Astrocyte (in vitro differentiated cells and primary cell): ENCODE results near the gene SLC6A13. TPM values are rescaled to one million over a fixed set of nuclear protein-coding genes. Genes with fewer than 3 reads are reported as not detected.

Experiments used
- DNase-seq: peaks from one replicate; pipeline ENCODE4 v3.0.0-alpha.2; 2010; ENCODE audit warnings: low read depth
- FAIRE-seq: peaks from 2 replicates; lab custom pipeline; 2011; peaks lifted over from hg19 to GRCh38; lab: Jason Lieb, UNC
- H2AFZ ChIP-seq: 2 replicates; pipeline ENCODE4 v1.6.0; 2012; ENCODE audit warnings: low read depth, low read length, inconsistent platforms
- H3K27ac ChIP-seq: 2 replicates; pipeline ENCODE4 v1.5.1; 2011; ENCODE audit warnings: low read depth, low read length, inconsistent platforms
- H3K27me3 ChIP-seq: 2 replicates; pipeline ENCODE4 v1.6.0; 2011; ENCODE audit warnings: low read length, inconsistent platforms; ENCODE audit not compliant: insufficient read depth
- H3K36me3 ChIP-seq: 2 replicates; pipeline ENCODE4 v1.5.1; 2011; ENCODE audit warnings: low read length, inconsistent platforms; ENCODE audit not compliant: insufficient read depth
- H3K4me1 ChIP-seq: 2 replicates; pipeline ENCODE4 v1.5.1; 2011; ENCODE audit warnings: low read length, inconsistent platforms; ENCODE audit not compliant: insufficient read depth
- H3K4me2 ChIP-seq: 2 replicates; pipeline ENCODE4 v1.6.0; 2012; ENCODE audit warnings: low read length, inconsistent platforms
- H3K4me3 ChIP-seq: 2 replicates; pipeline ENCODE4 v1.5.1; 2011; ENCODE audit warnings: low read depth, mild to moderate bottlenecking, low read length, inconsistent platforms; ENCODE audit not compliant: insufficient read depth
- H3K79me2 ChIP-seq: 2 replicates; pipeline ENCODE4 v1.6.0; 2012; ENCODE audit warnings: mild to moderate bottlenecking, low read length, inconsistent platforms; ENCODE audit not compliant: insufficient read depth
- H3K9ac ChIP-seq: 2 replicates; pipeline ENCODE4 v1.6.0; 2012; ENCODE audit warnings: mild to moderate bottlenecking, low read length, inconsistent platforms
- H3K9me3 ChIP-seq: 2 replicates; pipeline ENCODE4 v1.5.1; 2012; ENCODE audit warnings: low read depth, mild to moderate bottlenecking, low read length, inconsistent platforms; ENCODE audit not compliant: insufficient read depth
- H4K20me1 ChIP-seq: 2 replicates; pipeline ENCODE4 v1.6.0; 2012; ENCODE audit warnings: low read length, inconsistent platforms; ENCODE audit not compliant: insufficient read depth
- H3K27ac Mint-ChIP-seq: one replicate; pipeline ENCODE4 v1.8.0; 2021; ENCODE audit warnings: mild to moderate bottlenecking, mixed read lengths; ENCODE audit not compliant: unreplicated experiment
- H3K27me3 Mint-ChIP-seq: one replicate; pipeline ENCODE4 v1.8.0; 2021; ENCODE audit warnings: low read depth, mixed read lengths; ENCODE audit not compliant: unreplicated experiment
- H3K36me3 Mint-ChIP-seq: one replicate; pipeline ENCODE4 v1.8.0; 2021; ENCODE audit warnings: low read depth, mixed read lengths; ENCODE audit not compliant: unreplicated experiment
- H3K4me1 Mint-ChIP-seq: one replicate; pipeline ENCODE4 v1.8.0; 2021; ENCODE audit warnings: low read depth, mixed read lengths; ENCODE audit not compliant: unreplicated experiment
- H3K4me3 Mint-ChIP-seq: one replicate; pipeline ENCODE4 v1.8.0; 2021; ENCODE audit warnings: mild to moderate bottlenecking, moderate library complexity, mixed read lengths; ENCODE audit not compliant: unreplicated experiment
- H3K9me3 Mint-ChIP-seq: one replicate; pipeline ENCODE4 v1.8.0; 2021; ENCODE audit warnings: mild to moderate bottlenecking, mixed read lengths; ENCODE audit not compliant: unreplicated experiment
- EZH2 ChIP-seq: IDR thresholded peaks from 2 replicates; pipeline ENCODE4 v1.6.1; 2012; ENCODE audit warnings: mild to moderate bottlenecking, low read length, inconsistent platforms; ENCODE audit not compliant: insufficient read depth
- total RNA-seq: library from RNA; stranded (reverse); gene quantifications from 2 replicates; pipeline ENCODE4 v1.2.1, GENCODE V29; 2021
- TF ChIP-seq, protein P1 (sequence below): IDR thresholded peaks from 2 replicates; pipeline ENCODE4 v1.5.1; 2011; ENCODE audit warnings: low read depth, mild to moderate bottlenecking, inconsistent platforms, low read length, moderate library complexity; ENCODE audit not compliant: insufficient read depth

Gene SLC6A13
- total RNA-seq, 1 donor from 2014 or later, result 2.6 TPM

- H3K9ac ChIP-seq, result no peak overlapping the region
- no peak overlapping the region for H3K27ac ChIP-seq
- H3K4me2 ChIP-seq, result no peak overlapping the region
- no peak for FAIRE-seq
- H3K36me3 ChIP-seq, result peaks cover 6% of the 10 kb centered on the region
- Mint-ChIP-seq H3K4me3 (no peak overlapping the region), H3K27ac (no peak overlapping the region), H3K4me1 (peaks cover 6% of the 10 kb centered on the region), H3K27me3 (no peaks in the 10 kb centered on the region), H3K9me3 (no peaks in the 10 kb centered on the region), H3K36me3 (peaks cover 13% of the 10 kb centered on the region)
- H3K4me3 ChIP-seq, result no peak overlapping the region
- no peak for DNase-seq
- H4K20me1 ChIP-seq, result peaks cover 8% of the 10 kb centered on the region
- H3K4me1 ChIP-seq, result no peaks in the 10 kb centered on the region
- H3K27me3 ChIP-seq, result no peaks in the 10 kb centered on the region
- H3K79me2 ChIP-seq, result no peaks in the 10 kb centered on the region
- H3K9me3 ChIP-seq, result no peaks in the 10 kb centered on the region
- H2AFZ ChIP-seq, result no peak overlapping the region
- TF ChIP-seq, protein P1, sequence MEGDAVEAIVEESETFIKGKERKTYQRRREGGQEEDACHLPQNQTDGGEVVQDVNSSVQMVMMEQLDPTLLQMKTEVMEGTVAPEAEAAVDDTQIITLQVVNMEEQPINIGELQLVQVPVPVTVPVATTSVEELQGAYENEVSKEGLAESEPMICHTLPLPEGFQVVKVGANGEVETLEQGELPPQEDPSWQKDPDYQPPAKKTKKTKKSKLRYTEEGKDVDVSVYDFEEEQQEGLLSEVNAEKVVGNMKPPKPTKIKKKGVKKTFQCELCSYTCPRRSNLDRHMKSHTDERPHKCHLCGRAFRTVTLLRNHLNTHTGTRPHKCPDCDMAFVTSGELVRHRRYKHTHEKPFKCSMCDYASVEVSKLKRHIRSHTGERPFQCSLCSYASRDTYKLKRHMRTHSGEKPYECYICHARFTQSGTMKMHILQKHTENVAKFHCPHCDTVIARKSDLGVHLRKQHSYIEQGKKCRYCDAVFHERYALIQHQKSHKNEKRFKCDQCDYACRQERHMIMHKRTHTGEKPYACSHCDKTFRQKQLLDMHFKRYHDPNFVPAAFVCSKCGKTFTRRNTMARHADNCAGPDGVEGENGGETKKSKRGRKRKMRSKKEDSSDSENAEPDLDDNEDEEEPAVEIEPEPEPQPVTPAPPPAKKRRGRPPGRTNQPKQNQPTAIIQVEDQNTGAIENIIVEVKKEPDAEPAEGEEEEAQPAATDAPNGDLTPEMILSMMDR, result no peak
- no peak for TF ChIP-seq EZH2
These were observed 15.4 kb upstream of the SLC6A13 start for GRCh38 chr12:278046-278445.

GRCh38 chr12:275812-276211, 13.2 kb upstream of the SLC6A13 start:
- Mint-ChIP-seq H3K4me1 (peaks cover 18% of the 10 kb centered on the region), H3K9me3 (no peaks in the 10 kb centered on the region), H3K27me3 (no peaks in the 10 kb centered on the region), H3K36me3 (peaks cover 13% of the 10 kb centered on the region), H3K4me3 (no peak overlapping the region), H3K27ac (no peak overlapping the region)
- Histone ChIP-seq H3K9ac (no peak overlapping the region), H3K79me2 (no peaks in the 10 kb centered on the region), H2AFZ (no peak overlapping the region), H3K36me3 (peaks cover 3% of the 10 kb centered on the region), H3K4me3 (no peak overlapping the region), H3K4me1 (no peaks in the 10 kb centered on the region), H3K4me2 (no peak overlapping the region), H3K9me3 (no peaks in the 10 kb centered on the region), H3K27ac (no peak overlapping the region), H3K27me3 (no peaks in the 10 kb centered on the region), H4K20me1 (peaks cover 8% of the 10 kb centered on the region)
- FAIRE-seq (no peak), DNase-seq (no peak)
- no peak for TF ChIP-seq EZH2

DNA sequence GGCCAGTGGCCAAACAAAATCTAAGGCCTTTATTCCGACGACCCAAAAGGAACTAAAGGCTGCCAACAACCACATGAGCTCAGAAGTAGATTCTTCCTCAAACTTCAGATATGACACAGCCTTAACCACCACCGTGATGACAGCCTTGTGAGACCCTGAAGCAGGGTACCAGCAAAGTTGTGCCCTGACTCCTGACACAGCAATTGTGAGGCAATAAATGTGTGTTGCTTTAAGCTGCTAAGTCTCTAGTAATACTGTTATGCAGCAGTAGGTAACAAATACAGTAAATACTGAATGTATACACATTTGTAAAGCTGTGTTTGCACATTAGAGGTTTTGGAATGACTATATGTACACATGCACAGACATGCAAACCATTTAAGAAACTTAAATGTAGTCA, 10.7 kb upstream of the SLC6A13 start:
- Mint-ChIP-seq H3K27ac (no peak overlapping the region), H3K4me3 (no peak overlapping the region), H3K36me3 (peaks cover 4% of the 10 kb centered on the region), H3K9me3 (no peaks in the 10 kb centered on the region), H3K4me1 (peaks cover 21% of the 10 kb centered on the region), H3K27me3 (no peaks in the 10 kb centered on the region)
- DNase-seq, result no peak
- H3K79me2 ChIP-seq, result no peaks in the 10 kb centered on the region
- TF ChIP-seq EZH2, result no peak
- TF ChIP-seq, protein P1, result no peak
- no peak overlapping the region for H3K27ac ChIP-seq
- H3K9me3 ChIP-seq, result no peaks in the 10 kb centered on the region
- H3K4me3 ChIP-seq, result no peak overlapping the region
- peaks cover under 1% of the 10 kb centered on the region for H3K27me3 ChIP-seq
- no peaks in the 10 kb centered on the region for H3K4me1 ChIP-seq
- no peak overlapping the region for H2AFZ ChIP-seq
- no peak overlapping the region for H3K9ac ChIP-seq
- FAIRE-seq, result no peak
- H3K4me2 ChIP-seq, result no peak overlapping the region
- peaks cover 8% of the 10 kb centered on the region for H4K20me1 ChIP-seq
- no peaks in the 10 kb centered on the region for H3K36me3 ChIP-seq
